HG02884 (cell line): ENCODE results near the gene ARHGAP24.
"Not testable (repeated sequence)": the region's sequence is repeated elsewhere in the genome, so short reads cannot be mapped to it uniquely, and the experiment has no call there.

ENCODE experiments used
- ATAC-seq: cut with Tn5 transposase; IDR thresholded peaks from one replicate; pipeline ENCODE4 v1.9.1; 2021; ENCODE audit warnings: mild to moderate bottlenecking, moderate library complexity; ENCODE audit not compliant: unreplicated experiment

Gene ARHGAP24

GRCh38 chr4:85833302-85833701 lies 358.4 kb downstream of the ARHGAP24 start:
- no peak for ATAC-seq

DNA sequence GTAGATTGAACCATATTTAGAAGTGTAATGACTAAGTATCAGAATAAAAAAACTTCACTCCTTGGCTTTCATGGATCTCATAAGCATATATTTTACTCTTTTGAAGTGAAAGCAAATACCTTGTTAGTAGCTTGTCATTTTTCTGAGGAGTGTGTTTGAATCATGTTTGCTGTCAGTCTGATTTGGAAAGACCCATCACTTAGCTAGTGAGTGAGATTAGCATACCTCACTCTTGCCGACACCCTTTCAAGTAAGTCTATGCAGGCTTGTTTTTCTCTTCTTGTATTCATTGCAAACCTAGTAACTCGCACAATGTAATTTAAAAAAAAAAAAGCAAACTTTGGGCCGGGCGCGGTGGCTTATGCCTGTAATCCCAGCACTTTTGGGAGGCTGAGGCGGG lies 360.0 kb downstream of the ARHGAP24 start:
- no peak for ATAC-seq

DNA sequence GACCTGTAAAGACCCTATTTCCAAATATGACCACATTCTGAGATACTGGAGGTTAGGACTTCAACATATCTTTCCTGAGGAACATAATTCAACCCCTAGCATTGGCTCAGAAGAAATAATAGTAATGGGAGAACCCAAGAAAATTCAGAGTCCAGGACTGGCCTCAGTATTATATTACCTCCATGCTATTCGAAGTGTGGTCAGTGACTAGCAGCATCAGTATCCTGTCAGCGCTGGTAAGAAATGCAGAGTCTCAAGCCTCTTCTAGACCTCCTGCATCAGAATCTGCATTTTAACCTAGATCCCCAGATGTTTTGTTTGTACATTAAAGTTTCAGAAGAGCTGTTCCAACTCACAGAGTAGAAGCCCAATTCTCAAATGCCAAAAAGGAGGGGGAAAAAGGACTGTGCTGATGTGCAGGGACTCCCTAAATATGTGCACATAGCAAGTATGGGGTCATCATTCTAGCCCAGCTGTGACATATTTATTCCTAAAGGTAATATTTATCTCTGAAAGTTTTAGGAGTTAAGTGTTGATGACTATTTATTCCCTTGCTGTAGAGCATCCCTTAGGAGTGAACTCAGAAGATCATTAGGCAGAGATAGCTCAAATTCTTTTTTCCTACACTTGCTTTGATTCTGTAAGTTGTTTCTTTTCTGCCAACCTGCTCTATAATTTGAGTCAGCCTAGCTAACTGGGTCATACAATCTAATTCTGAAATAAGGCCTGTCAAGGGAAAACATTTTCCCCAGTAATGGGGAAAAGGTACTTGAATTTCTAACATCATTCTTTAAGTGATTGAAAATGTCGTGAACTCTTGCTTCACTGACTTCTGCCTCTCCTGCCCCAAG lies 361.9 kb downstream of the ARHGAP24 start:
- ATAC-seq: no peak

DNA sequence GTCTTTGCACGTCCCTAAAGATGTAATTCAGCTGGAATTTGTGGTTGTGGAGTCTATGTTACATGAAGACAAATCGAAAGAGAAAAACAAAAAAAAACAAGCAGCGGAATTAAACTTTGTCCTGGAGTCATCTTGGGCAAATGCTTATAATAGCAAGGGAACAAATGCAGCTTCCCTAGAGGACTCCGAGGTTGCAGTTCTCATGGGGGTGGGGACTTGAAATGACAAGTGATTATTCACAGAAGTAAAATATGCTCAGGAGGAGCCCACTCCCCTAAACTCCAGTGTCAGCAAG lies 362.4 kb downstream of the ARHGAP24 start:
- ATAC-seq: no peak

GRCh38 chr4:85839981-85840451 lies 365.1 kb downstream of the ARHGAP24 start:
- not testable (repeated sequence) for ATAC-seq

DNA sequence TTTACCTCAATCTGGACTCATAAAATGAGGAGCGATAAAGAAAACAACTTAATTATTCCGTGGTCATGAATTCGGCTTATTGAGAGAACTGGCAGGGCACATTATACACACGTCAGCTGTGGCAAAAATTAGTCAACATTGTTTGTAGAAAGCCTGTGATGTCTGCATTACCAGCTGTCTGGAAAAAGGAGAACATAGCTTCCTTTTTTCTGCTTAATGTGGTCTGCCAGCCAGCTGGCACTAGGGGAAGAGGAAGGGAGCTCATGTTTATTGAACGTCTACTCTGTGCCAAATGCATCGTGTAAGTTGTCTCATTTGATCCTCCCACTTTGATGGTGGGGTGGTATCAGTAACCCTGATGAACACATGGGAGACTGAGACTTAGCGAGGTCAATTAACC lies 367.6 kb downstream of the ARHGAP24 start:
- ATAC-seq: no peak

- not testable (repeated sequence) for ATAC-seq
Measured at GRCh38 chr4:85853740-85854139, 378.8 kb downstream of the ARHGAP24 start.

GRCh38 chr4:85854546-85854945 lies 379.6 kb downstream of the ARHGAP24 start:
- no peak for ATAC-seq

- ATAC-seq: no peak
Measured at GRCh38 chr4:85860066-85860740, 385.3 kb downstream of the ARHGAP24 start.

GRCh38 chr4:85861064-85861765 lies 386.3 kb downstream of the ARHGAP24 start:
- ATAC-seq: no peak

- ATAC-seq: no peak
Measured at GRCh38 chr4:85862896-85863295, 387.9 kb downstream of the ARHGAP24 start.

- no peak for ATAC-seq
Measured at GRCh38 chr4:85864259-85865205, 389.6 kb downstream of the ARHGAP24 start.

DNA sequence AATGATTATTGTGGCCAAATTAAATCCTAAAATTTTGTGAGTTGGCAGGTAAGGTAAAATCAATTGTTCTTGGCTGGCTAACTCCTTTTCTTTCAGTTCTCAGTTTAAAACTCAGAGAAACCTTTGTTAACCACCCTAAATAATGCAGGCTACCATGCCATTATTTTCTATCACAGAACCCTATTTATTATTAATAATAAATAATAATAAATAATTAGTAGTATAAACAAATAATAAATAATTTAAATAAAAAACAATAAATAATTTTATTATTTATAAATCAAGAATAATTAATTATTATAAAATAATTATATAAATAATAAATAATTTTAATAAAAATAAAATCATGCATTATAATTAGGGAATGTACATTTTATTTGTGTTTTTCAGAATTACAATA lies 390.3 kb downstream of the ARHGAP24 start:
- ATAC-seq: no peak

DNA sequence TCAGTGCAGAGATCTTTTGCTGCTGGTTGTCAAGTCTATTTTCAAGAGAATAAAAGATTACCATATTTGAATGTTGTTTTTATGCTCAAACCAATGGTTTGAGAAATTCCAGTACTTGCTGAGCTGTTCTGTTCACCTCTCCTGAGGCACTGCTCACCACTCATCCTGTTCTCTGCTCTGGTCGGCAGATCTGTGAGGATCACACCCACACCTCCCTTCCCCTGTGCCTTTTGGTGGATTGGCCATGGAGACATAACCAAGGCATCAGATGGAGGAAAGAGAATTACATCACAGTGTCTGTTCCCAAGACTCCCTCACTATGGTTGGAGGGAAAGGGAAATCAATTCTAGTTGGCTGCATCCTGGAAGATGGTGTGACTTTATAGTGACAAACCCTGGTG lies 391.6 kb downstream of the ARHGAP24 start:
- ATAC-seq: no peak

DNA sequence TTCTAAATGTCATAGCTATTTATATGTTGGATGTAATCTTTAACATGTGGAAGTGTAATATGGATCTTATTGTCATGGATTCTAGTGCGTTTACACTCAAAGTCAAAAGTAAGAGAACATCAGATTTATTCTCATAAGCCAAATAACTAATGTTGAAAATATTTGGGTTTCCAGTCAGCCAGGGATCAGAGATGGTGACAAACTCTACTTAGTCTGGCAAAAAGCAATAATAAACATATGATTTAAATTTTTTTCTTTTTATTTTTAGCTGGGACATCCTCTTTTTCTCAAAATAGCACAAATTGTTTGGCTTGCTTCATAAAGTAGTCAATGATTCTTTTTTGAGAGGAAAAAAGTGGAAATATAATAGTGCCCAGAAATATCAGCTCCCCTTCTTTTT lies 392.3 kb downstream of the ARHGAP24 start:
- ATAC-seq: no peak

GRCh38 chr4:85869181-85869580 lies 394.2 kb downstream of the ARHGAP24 start:
- no peak for ATAC-seq

- ATAC-seq: no peak
Measured at GRCh38 chr4:85870298-85871083, 395.5 kb downstream of the ARHGAP24 start.

DNA sequence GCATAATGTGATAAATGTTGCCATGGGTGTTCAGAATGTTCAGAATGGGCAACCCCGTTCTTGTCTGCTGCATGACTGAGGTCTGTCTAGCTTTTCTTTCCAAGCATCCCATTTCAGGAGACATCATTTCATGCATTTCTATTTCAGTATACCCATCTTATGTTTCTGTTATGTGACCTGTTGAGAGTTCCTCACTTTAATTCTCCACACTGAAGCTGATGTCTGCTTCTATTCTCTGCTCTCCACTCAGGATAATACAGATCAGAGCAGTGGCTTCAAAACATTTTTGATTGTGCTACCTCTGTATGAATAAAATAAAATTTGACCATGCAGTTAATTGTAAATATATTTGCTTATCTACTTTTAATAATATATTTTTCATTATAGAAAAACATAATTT lies 398.6 kb downstream of the ARHGAP24 start:
- ATAC-seq: no peak

DNA sequence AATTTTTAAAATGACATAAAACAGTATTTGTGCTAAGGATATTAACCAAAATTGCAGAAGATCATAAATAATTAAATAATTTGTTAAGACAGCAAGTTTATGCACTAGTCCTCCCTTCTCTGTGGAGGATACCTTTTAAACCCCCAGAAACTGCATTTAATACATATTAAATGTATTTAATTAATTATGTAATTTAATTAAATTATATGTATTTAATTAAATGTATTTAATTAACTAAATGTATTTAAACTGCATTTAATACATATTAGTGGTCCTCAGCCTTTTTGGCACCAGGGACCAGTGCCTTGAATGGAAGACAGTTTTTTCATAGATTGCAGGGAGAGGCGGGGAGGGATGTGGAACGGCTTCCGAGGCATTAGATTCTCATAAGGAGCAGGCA lies 404.6 kb downstream of the ARHGAP24 start:
- no peak for ATAC-seq

- no peak for ATAC-seq
Measured at GRCh38 chr4:85883180-85883579, 408.2 kb downstream of the ARHGAP24 start.
